Activated CD4-positive, alpha-beta memory T cell treated with anti-CD3 and anti-CD28 coated beads for 36 hours (primary cell): Measurements from ENCODE around the gene HSPA4. TPM values are rescaled to one million over a fixed set of nuclear protein-coding genes. Genes with fewer than 3 reads are reported as not detected.

ENCODE experiments used
- CTCF ChIA-PET: fragments of 350-600 bp; sonication (Branson Sonifier 250); formaldehyde crosslinking; loops from one replicate; lab custom pipeline; 2021; ENCODE audit warnings: antibody characterized with exemption, inconsistent platforms; lab: Charles Lee
- POLR2A ChIA-PET: fragments of 350-600 bp; sonication (Branson Sonifier 250); formaldehyde crosslinking; loops from one replicate; lab custom pipeline; 2021; ENCODE audit warnings: antibody characterized with exemption; lab: Charles Lee
- DNase-seq: peaks from one replicate; pipeline ENCODE4 v3.0.0-alpha.2; 2020
- H3K27ac Mint-ChIP-seq: one replicate; pipeline ENCODE4 v1.8.0; 2021; ENCODE audit warnings: mixed read lengths
- H3K27me3 Mint-ChIP-seq: one replicate; pipeline ENCODE4 v1.8.0; 2021; ENCODE audit warnings: mixed read lengths
- H3K36me3 Mint-ChIP-seq: one replicate; pipeline ENCODE4 v1.8.0; 2021; ENCODE audit warnings: mixed read lengths
- H3K4me1 Mint-ChIP-seq: one replicate; pipeline ENCODE4 v1.8.0; 2021; ENCODE audit warnings: low read depth, mixed read lengths
- H3K4me3 Mint-ChIP-seq: one replicate; pipeline ENCODE4 v1.8.0; 2021; ENCODE audit warnings: mild to moderate bottlenecking, mixed read lengths
- H3K9me3 Mint-ChIP-seq: one replicate; pipeline ENCODE4 v1.8.0; 2021; ENCODE audit warnings: mixed read lengths
- intact Hi-C: fragments of 100-400 bp; cut with micrococcal nuclease; formaldehyde crosslinking; loops from one replicate; pipeline ENCODE4 v1.15.1; 2023
- total RNA-seq, 2 experiments: library from RNA; stranded (reverse); gene quantifications; one replicate each; pipeline ENCODE4 v1.2.3, GENCODE V29; 2021

Gene HSPA4
- total RNA-seq, 2 experiments from 2014 or later, result 221 to 236 TPM

- no peaks in the 10 kb centered on the region for H3K27me3 Mint-ChIP-seq
- H3K4me3 Mint-ChIP-seq, result peak overlapping the region; percentile 89
- POLR2A ChIA-PET, result interaction anchor here (0.7 to 3.4 kb wide), 8 partner anchors 20 to 1175 kb away, joined by 3 to 27 read pairs (median 4); partner anchors contain the start of genes AFF4, PPP2CA, SLC22A5 and ZCCHC10
- no peaks in the 10 kb centered on the region for H3K9me3 Mint-ChIP-seq
- CTCF ChIA-PET, result interaction anchor here (1.0 to 1.3 kb wide), 5 partner anchors 13 to 524 kb away, joined by 3 to 5 read pairs (median 3); no protein-coding TSS in a partner anchor
- DNase-seq, result no peak
- peaks cover 37% of the 10 kb centered on the region for H3K4me1 Mint-ChIP-seq
- peak overlapping the region; percentile 96 for H3K27ac Mint-ChIP-seq
- peaks cover 22% of the 10 kb centered on the region for H3K36me3 Mint-ChIP-seq
- intact Hi-C loops, result loop anchor here (1.0 to 10.0 kb wide), 3 partner anchors 25 to 756 kb away; partner anchors contain the start of genes AFF4, SLC22A4 and ZCCHC10
Measured at GRCh38 chr5:133051061-133051541, 712 bp upstream of the HSPA4 start.

- peak overlapping the region; percentile 89 for H3K4me3 Mint-ChIP-seq
- POLR2A ChIA-PET, result interaction anchor here (1.0 to 3.4 kb wide), 4 partner anchors 26 to 1174 kb away, joined by 3 to 27 read pairs (median 12); partner anchors contain the start of genes AFF4, PPP2CA and ZCCHC10
- H3K4me1 Mint-ChIP-seq, result peaks cover 46% of the 10 kb centered on the region
- H3K36me3 Mint-ChIP-seq, result peaks cover 22% of the 10 kb centered on the region
- peak overlapping the region; percentile 96 for H3K27ac Mint-ChIP-seq
- H3K27me3 Mint-ChIP-seq, result no peaks in the 10 kb centered on the region
- H3K9me3 Mint-ChIP-seq, result no peaks in the 10 kb centered on the region
- peak; percentile 75 for DNase-seq
- intact Hi-C loops, result loop anchor here (1.0 to 10.0 kb wide), 2 partner anchors 186 to 758 kb away; partner anchors contain the start of genes GDF9, SLC22A4 and UQCRQ
- CTCF ChIA-PET, result interaction anchor here (0.7 to 1.3 kb wide), 5 partner anchors 31 to 814 kb away, joined by 3 to 5 read pairs (median 3); no protein-coding TSS in a partner anchor
Measured at GRCh38 chr5:133052317-133053175, 733 bp downstream of the HSPA4 start.

- peaks cover 52% of the 10 kb centered on the region for H3K4me1 Mint-ChIP-seq
- POLR2A ChIA-PET, result interaction anchor here (3.1 kb wide), 1 partner anchor 91 kb away, joined by 27 read pairs; the partner anchor contains the start of gene AFF4
- H3K27ac Mint-ChIP-seq, result no peak overlapping the region
- CTCF ChIA-PET, result no interaction called here
- peaks cover 22% of the 10 kb centered on the region for H3K36me3 Mint-ChIP-seq
- H3K9me3 Mint-ChIP-seq, result no peaks in the 10 kb centered on the region
- intact Hi-C loops, result loop anchor here (10.0 kb wide), 1 partner anchor 759 kb away; the partner anchor contains the start of gene SLC22A4
- H3K4me3 Mint-ChIP-seq, result peak overlapping the region; percentile 89
- no peaks in the 10 kb centered on the region for H3K27me3 Mint-ChIP-seq
- DNase-seq, result no peak
Measured at GRCh38 chr5:133053448-133053847, 1.6 kb downstream of the HSPA4 start.

DNA sequence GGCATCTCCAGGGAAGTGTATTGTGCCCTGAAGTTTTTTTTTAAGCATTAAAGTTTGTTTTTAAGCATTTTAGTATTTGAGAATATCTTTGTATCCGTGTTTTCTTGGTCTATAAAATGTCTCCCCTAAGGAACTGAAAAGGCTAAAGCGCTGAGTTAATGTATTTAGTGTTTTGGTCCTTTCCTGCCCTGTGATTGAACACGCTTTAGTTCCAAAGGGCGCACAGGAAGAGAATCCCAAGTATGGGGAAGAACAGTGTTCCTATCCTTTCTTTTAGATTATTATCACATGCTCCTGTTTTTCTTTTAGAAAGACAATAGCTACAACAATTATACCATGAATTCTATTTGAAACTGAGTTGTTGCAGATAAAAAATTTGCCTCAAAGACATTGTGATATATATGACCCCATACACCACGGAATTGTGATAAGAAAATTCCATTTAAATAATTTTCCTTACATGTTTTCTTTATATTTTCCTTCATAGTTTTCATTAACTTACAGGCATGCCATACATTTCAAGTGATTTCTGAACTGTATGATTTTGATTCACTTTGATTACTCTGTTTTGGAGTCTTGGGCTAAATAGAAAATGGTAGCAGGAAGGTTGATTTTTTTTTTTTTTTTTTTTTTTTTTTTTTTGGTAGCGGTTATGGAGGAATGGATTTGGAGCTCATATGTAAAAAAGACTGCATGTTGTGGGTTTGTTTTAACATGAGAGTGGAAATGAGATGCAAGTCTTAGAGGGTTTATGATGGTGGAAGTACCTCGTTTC, 3.1 kb downstream of the HSPA4 start:
- Mint-ChIP-seq H3K27ac (no peak overlapping the region), H3K27me3 (no peaks in the 10 kb centered on the region), H3K4me1 (peaks cover 54% of the 10 kb centered on the region), H3K9me3 (no peaks in the 10 kb centered on the region), H3K4me3 (peak overlapping the region; percentile 12), H3K36me3 (peaks cover 22% of the 10 kb centered on the region)
- ChIA-PET CTCF (no interaction called here), POLR2A (no interaction called here)
- intact Hi-C loops, result loop anchor here (10.0 kb wide), 1 partner anchor 760 kb away; the partner anchor contains the start of gene SLC22A4
- DNase-seq, result no peak

DNA sequence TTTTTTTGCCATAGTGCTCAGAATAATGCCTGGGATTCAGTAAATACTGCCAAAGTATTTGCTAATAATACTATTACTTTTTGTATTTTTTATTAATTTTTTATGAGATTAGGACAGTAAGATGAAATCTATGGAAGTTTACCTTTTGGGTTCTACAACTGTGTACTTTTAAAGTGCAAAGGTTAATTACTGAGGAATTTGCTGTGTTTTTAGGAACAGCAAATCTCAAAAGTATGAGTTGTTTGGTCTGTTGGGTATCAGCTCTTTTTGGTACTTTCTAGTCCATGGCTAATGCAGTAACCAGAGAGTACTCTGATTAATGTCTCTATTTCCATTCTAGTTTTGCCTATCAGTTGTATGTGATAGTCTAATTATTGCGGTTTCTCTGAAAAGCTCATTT, 5.1 kb downstream of the HSPA4 start:
- Mint-ChIP-seq H3K27ac (no peak overlapping the region), H3K4me1 (peaks cover 52% of the 10 kb centered on the region), H3K9me3 (no peaks in the 10 kb centered on the region), H3K36me3 (peaks cover 18% of the 10 kb centered on the region), H3K4me3 (no peak overlapping the region), H3K27me3 (no peaks in the 10 kb centered on the region)
- DNase-seq, result no peak
- intact Hi-C loops, result loop anchor here (10.0 kb wide), 1 partner anchor 762 kb away; the partner anchor contains the start of gene SLC22A4
- ChIA-PET POLR2A (no interaction called here), CTCF (no interaction called here)

DNA sequence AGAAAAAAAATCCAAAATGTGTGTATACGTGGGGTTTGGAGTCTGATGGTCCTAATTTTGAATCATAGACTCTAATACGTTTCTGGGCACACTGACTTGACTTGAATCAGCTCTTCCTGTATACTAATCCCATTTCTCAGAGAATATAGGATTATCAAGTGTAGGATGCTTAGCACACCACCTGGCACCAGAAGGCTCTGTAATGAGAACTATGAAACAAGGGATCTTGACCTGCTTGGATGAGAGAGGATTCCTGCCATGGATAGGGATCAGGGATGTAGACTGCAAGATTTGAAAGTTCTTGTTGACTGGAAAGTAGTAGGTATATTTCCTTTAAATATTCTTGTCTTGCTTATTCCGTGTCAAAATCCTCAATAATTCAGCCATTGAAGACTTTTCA, 7.8 kb downstream of the HSPA4 start:
- POLR2A ChIA-PET, result no interaction called here
- no peaks in the 10 kb centered on the region for H3K27me3 Mint-ChIP-seq
- intact Hi-C loops, result loop anchor here (10.0 kb wide), 1 partner anchor 765 kb away; the partner anchor contains the start of gene SLC22A4
- peaks cover 47% of the 10 kb centered on the region for H3K4me1 Mint-ChIP-seq
- no peak overlapping the region for H3K27ac Mint-ChIP-seq
- CTCF ChIA-PET, result interaction anchor here (0.7 kb wide), 1 partner anchor 1838 kb away, joined by 3 read pairs; no protein-coding TSS in a partner anchor
- H3K36me3 Mint-ChIP-seq, result peaks cover 5% of the 10 kb centered on the region
- no peak for DNase-seq
- H3K9me3 Mint-ChIP-seq, result no peaks in the 10 kb centered on the region
- no peak overlapping the region for H3K4me3 Mint-ChIP-seq

- ChIA-PET POLR2A (no interaction called here), CTCF (interaction anchor here (0.7 kb wide), 1 partner anchor 476 kb away, joined by 3 read pairs; no protein-coding TSS in a partner anchor)
- Mint-ChIP-seq H3K9me3 (no peaks in the 10 kb centered on the region), H3K27me3 (no peaks in the 10 kb centered on the region), H3K4me1 (peaks cover 32% of the 10 kb centered on the region), H3K27ac (no peak overlapping the region), H3K36me3 (peaks cover 8% of the 10 kb centered on the region), H3K4me3 (no peak overlapping the region)
- DNase-seq, result no peak
- intact Hi-C loops, result no loop called here
Measured at GRCh38 chr5:133062276-133062675, 10.5 kb downstream of the HSPA4 start.

DNA sequence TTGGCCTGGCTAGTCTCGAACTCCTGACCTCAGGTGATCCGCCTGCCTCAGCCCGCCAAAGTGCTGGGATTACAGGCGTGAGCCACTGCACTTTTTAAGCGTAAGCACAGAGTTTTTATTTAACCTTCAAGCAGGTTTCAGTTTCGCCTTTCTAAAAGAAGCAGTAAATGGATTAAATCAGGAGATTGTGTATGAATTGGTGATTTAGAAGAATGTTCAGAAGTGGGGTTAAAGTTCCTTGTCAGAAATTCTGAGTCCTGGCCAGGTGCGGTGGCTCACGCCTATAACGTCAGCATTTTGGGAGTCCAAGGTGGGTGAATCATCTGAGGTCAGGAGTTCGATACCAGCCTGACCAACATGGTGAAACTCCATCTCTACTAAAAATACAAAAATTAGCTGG, 12.2 kb downstream of the HSPA4 start:
- Mint-ChIP-seq H3K27ac (no peak overlapping the region), H3K4me1 (peaks cover 24% of the 10 kb centered on the region), H3K27me3 (no peaks in the 10 kb centered on the region), H3K9me3 (no peaks in the 10 kb centered on the region), H3K4me3 (no peak overlapping the region), H3K36me3 (peaks cover 19% of the 10 kb centered on the region)
- no peak for DNase-seq
- ChIA-PET POLR2A (no interaction called here), CTCF (interaction anchor here (0.8 kb wide), 1 partner anchor 13 kb away, joined by 4 read pairs; the partner anchor contains the start of gene HSPA4)
- intact Hi-C loops, result no loop called here

- H3K27me3 Mint-ChIP-seq, result no peaks in the 10 kb centered on the region
- H3K36me3 Mint-ChIP-seq, result peaks cover 31% of the 10 kb centered on the region
- DNase-seq, result no peak
- ChIA-PET POLR2A (no interaction called here), CTCF (no interaction called here)
- intact Hi-C loops, result no loop called here
- H3K9me3 Mint-ChIP-seq, result no peaks in the 10 kb centered on the region
- H3K27ac Mint-ChIP-seq, result no peak overlapping the region
- no peak overlapping the region for H3K4me3 Mint-ChIP-seq
- H3K4me1 Mint-ChIP-seq, result peaks cover 17% of the 10 kb centered on the region
Measured at GRCh38 chr5:133065471-133065870, 13.7 kb downstream of the HSPA4 start.

- ChIA-PET POLR2A (no interaction called here), CTCF (no interaction called here)
- Mint-ChIP-seq H3K9me3 (no peaks in the 10 kb centered on the region), H3K4me3 (no peak overlapping the region), H3K27me3 (no peaks in the 10 kb centered on the region), H3K27ac (no peak overlapping the region), H3K4me1 (peaks cover 15% of the 10 kb centered on the region), H3K36me3 (peaks cover 34% of the 10 kb centered on the region)
- DNase-seq, result no peak
- intact Hi-C loops, result no loop called here
Measured at GRCh38 chr5:133066045-133066444, 14.2 kb downstream of the HSPA4 start.

- H3K9me3 Mint-ChIP-seq, result no peaks in the 10 kb centered on the region
Measured at GRCh38 chr5:133072021-133072420, 20.2 kb downstream of the HSPA4 start.

More at GRCh38 chr5:133072021-133072420, 20.2 kb downstream of the HSPA4 start:
- ChIA-PET CTCF (no interaction called here), POLR2A (no interaction called here)
- no peak for DNase-seq
- peaks cover 11% of the 10 kb centered on the region for H3K4me1 Mint-ChIP-seq
- intact Hi-C loops, result no loop called here
- no peak overlapping the region for H3K4me3 Mint-ChIP-seq
- H3K36me3 Mint-ChIP-seq, result peaks cover 59% of the 10 kb centered on the region
- H3K27ac Mint-ChIP-seq, result no peak overlapping the region
- H3K27me3 Mint-ChIP-seq, result no peaks in the 10 kb centered on the region
